Measurements from ENCODE around the gene NRN1L. TPM values are rescaled to one million over a fixed set of nuclear protein-coding genes. Genes with fewer than 3 reads are reported as not detected.
A peak's percentile ranks its signal among the peaks of the same experiment; 100 is the strongest.

Gene NRN1L
- total RNA-seq, 1 experiment from 2014 or later = not detected

GRCh38 chr16:67868290-67868689 is 16.4 kb upstream of the NRN1L start:
- intact Hi-C loops (cut with micrococcal nuclease) = no loop called here
- TF ChIP-seq CTCF (IDR thresholded peaks at IDR 0.05; ENCODE audit: unreplicated experiment) = no peak
- no TSS peak for BruUV-seq (replicated peaks)
- H3K4me1 Mint-ChIP-seq (ENCODE audit: insufficient read depth, unreplicated experiment) = peaks cover 10% of the 10 kb centered on the region
- H3K9me3 Mint-ChIP-seq (ENCODE audit: unreplicated experiment) = no peaks in the 10 kb centered on the region
- ChIA-PET CTCF (interaction anchor here (0.6 to 7.5 kb wide), 6 partner anchors 15 to 197 kb away, joined by 3 to 54 read pairs (median 4); no protein-coding TSS in a partner anchor), POLR2A (interaction anchor here (0.9 to 1.1 kb wide), 2 partner anchors 10 to 22 kb away, joined by 3 to 4 read pairs; partner anchors contain the start of gene NUTF2)
- H3K36me3 Mint-ChIP-seq (ENCODE audit: insufficient read depth, unreplicated experiment) = peaks cover 69% of the 10 kb centered on the region
- no peaks in the 10 kb centered on the region for H3K27me3 Mint-ChIP-seq (ENCODE audit: insufficient read depth, unreplicated experiment)
- H3K27ac Mint-ChIP-seq (ENCODE audit: low read depth, unreplicated experiment) = no peak overlapping the region
- DNase-seq (ENCODE audit: unreplicated experiment) = no peak
- no peak overlapping the region for H3K4me3 Mint-ChIP-seq (ENCODE audit: unreplicated experiment)

- ChIA-PET CTCF (interaction anchor here (0.6 to 1.7 kb wide), 6 partner anchors 12 to 101 kb away, joined by 3 to 6 read pairs (median 5); no protein-coding TSS in a partner anchor), POLR2A (interaction anchor here (1.0 to 2.9 kb wide), 4 partner anchors 8 to 25 kb away, joined by 3 to 23 read pairs (median 8); partner anchors contain the start of gene NUTF2)
- peaks cover 80% of the 10 kb centered on the region for H3K36me3 Mint-ChIP-seq (ENCODE audit: insufficient read depth, unreplicated experiment)
These were observed 15.0 kb upstream of the NRN1L start for GRCh38 chr16:67869653-67870052.

GRCh38 chr16:67871256-67871655 is 13.4 kb upstream of the NRN1L start:
- intact Hi-C loops (cut with micrococcal nuclease) = no loop called here
- no TSS peak for BruUV-seq (replicated peaks)
- CTCF ChIA-PET = interaction anchor here (0.6 to 1.7 kb wide), 7 partner anchors 12 to 169 kb away, joined by 3 to 17 read pairs (median 5); no protein-coding TSS in a partner anchor
- H3K4me3 Mint-ChIP-seq (ENCODE audit: unreplicated experiment) = no peak overlapping the region
- no peaks in the 10 kb centered on the region for H3K27me3 Mint-ChIP-seq (ENCODE audit: insufficient read depth, unreplicated experiment)
- H3K9me3 Mint-ChIP-seq (ENCODE audit: unreplicated experiment) = no peaks in the 10 kb centered on the region
- no peak for DNase-seq (ENCODE audit: unreplicated experiment)
- POLR2A ChIA-PET = interaction anchor here (0.7 to 2.9 kb wide), 7 partner anchors 9 to 65 kb away, joined by 3 to 23 read pairs (median 4); partner anchors contain the start of gene NUTF2
- peaks cover 34% of the 10 kb centered on the region for H3K4me1 Mint-ChIP-seq (ENCODE audit: insufficient read depth, unreplicated experiment)
- TF ChIP-seq CTCF (IDR thresholded peaks at IDR 0.05; ENCODE audit: unreplicated experiment) = no peak
- H3K27ac Mint-ChIP-seq (ENCODE audit: low read depth, unreplicated experiment) = peak overlapping the region; percentile 78
- H3K36me3 Mint-ChIP-seq (ENCODE audit: insufficient read depth, unreplicated experiment) = peaks cover 70% of the 10 kb centered on the region

More at GRCh38 chr16:67869653-67870052, 15.0 kb upstream of the NRN1L start:
- H3K27me3 Mint-ChIP-seq (ENCODE audit: insufficient read depth, unreplicated experiment) = no peaks in the 10 kb centered on the region
- DNase-seq (ENCODE audit: unreplicated experiment) = no peak
- TF ChIP-seq CTCF (IDR thresholded peaks at IDR 0.05; ENCODE audit: unreplicated experiment) = no peak
- H3K9me3 Mint-ChIP-seq (ENCODE audit: unreplicated experiment) = no peaks in the 10 kb centered on the region
- intact Hi-C loops (cut with micrococcal nuclease) = no loop called here
- H3K27ac Mint-ChIP-seq (ENCODE audit: low read depth, unreplicated experiment) = peak overlapping the region; percentile 23
- peaks cover 20% of the 10 kb centered on the region for H3K4me1 Mint-ChIP-seq (ENCODE audit: insufficient read depth, unreplicated experiment)
- no TSS peak for BruUV-seq (replicated peaks)
- no peak overlapping the region for H3K4me3 Mint-ChIP-seq (ENCODE audit: unreplicated experiment)

GRCh38 chr16:67872131-67872630 is 12.5 kb upstream of the NRN1L start:
- TF ChIP-seq CTCF (IDR thresholded peaks at IDR 0.05; ENCODE audit: unreplicated experiment) = no peak
- H3K27ac Mint-ChIP-seq (ENCODE audit: low read depth, unreplicated experiment) = peak overlapping the region; percentile 94
- intact Hi-C loops (cut with micrococcal nuclease) = no loop called here
- no peaks in the 10 kb centered on the region for H3K27me3 Mint-ChIP-seq (ENCODE audit: insufficient read depth, unreplicated experiment)
- peak overlapping the region; percentile 89 for H3K4me3 Mint-ChIP-seq (ENCODE audit: unreplicated experiment)
- POLR2A ChIA-PET = interaction anchor here (0.7 to 2.9 kb wide), 7 partner anchors 10 to 153 kb away, joined by 3 to 23 read pairs (median 3); partner anchors contain the start of genes GFOD2 and NUTF2
- H3K9me3 Mint-ChIP-seq (ENCODE audit: unreplicated experiment) = no peaks in the 10 kb centered on the region
- peaks cover 34% of the 10 kb centered on the region for H3K4me1 Mint-ChIP-seq (ENCODE audit: insufficient read depth, unreplicated experiment)
- peaks cover 71% of the 10 kb centered on the region for H3K36me3 Mint-ChIP-seq (ENCODE audit: insufficient read depth, unreplicated experiment)
- BruUV-seq (replicated peaks) = no TSS peak
- no peak for DNase-seq (ENCODE audit: unreplicated experiment)
- CTCF ChIA-PET = interaction anchor here (1.3 to 1.6 kb wide), 3 partner anchors 11 to 56 kb away, joined by 3 to 17 read pairs (median 5); no protein-coding TSS in a partner anchor
